K562 (cell line): ENCODE results near the gene KMO. TPM values are rescaled to one million over a fixed set of nuclear protein-coding genes. Genes with fewer than 3 reads are reported as not detected.

Experiments used
- ARNT ChIP-seq, 2 experiments: fragments of 450-650 bp; IDR thresholded peaks; 2 replicates each; pipeline ENCODE4 v1.6.1; 2016; ENCODE audit warnings: mild to moderate bottlenecking in 1 of 2
- C11orf30 ChIP-seq: fragments of 450-650 bp; IDR thresholded peaks from 2 replicates; pipeline ENCODE4 v1.6.1; 2016; ENCODE audit warnings: low read depth, mild to moderate bottlenecking
- CBFA2T3 ChIP-seq: fragments of 450-650 bp; IDR thresholded peaks from 2 replicates; pipeline ENCODE4 v1.6.1; 2017
- CHCHD3 ChIP-seq: fragments of 250-450 bp; sonication (Bioruptor Pico); IDR thresholded peaks from 2 replicates; pipeline ENCODE4 v2.1.2; 2022; ENCODE audit warnings: mild to moderate bottlenecking
- DDX20 ChIP-seq: fragments of 450-650 bp; IDR thresholded peaks from 2 replicates; pipeline ENCODE4 v1.6.1; 2016; ENCODE audit warnings: missing genetic modification characterization, low read depth, mild to moderate bottlenecking, missing compliant biosample characterization, moderate library complexity
- ETV1 ChIP-seq: fragments of 450-650 bp; conservative IDR thresholded peaks from 2 replicates; pipeline ENCODE4 v1.6.1; 2016; ENCODE audit warnings: missing genetic modification characterization, control low read depth, low read depth, missing compliant biosample characterization
- ILK ChIP-seq: fragments of 450-650 bp; IDR thresholded peaks from 2 replicates; pipeline ENCODE4 v1.6.1; 2016; ENCODE audit warnings: missing genetic modification characterization, low read depth, mild to moderate bottlenecking, missing compliant biosample characterization, moderate library complexity, borderline replicate concordance
- KDM1A ChIP-seq, 2 experiments: fragments of 450-650 bp; IDR thresholded peaks; 2 replicates each; pipeline ENCODE4 v1.6.1; 2016; ENCODE audit warnings: mild to moderate bottlenecking in 2 of 2
- KHSRP ChIP-seq: fragments of 450-650 bp; IDR thresholded peaks from 2 replicates; pipeline ENCODE4 v1.6.1; 2017
- MTA2 ChIP-seq: fragments of 450-650 bp; IDR thresholded peaks from 2 replicates; pipeline ENCODE4 v1.6.1; 2016; ENCODE audit warnings: low read depth
- NBN ChIP-seq: fragments of 450-650 bp; IDR thresholded peaks from 2 replicates; pipeline ENCODE4 v1.6.1; 2016; ENCODE audit warnings: low read depth, mild to moderate bottlenecking
- NFE2L1 ChIP-seq: fragments of 450-650 bp; IDR thresholded peaks from 2 replicates; pipeline ENCODE4 v1.6.1; 2016; ENCODE audit warnings: missing genetic modification characterization, low read depth, mild to moderate bottlenecking, missing compliant biosample characterization, moderate library complexity, borderline replicate concordance
- POLR2AphosphoS5 ChIP-seq: IDR thresholded peaks from 2 replicates; pipeline ENCODE4 v1.6.1; 2011; ENCODE audit warnings: mild to moderate bottlenecking, low read depth, low read length, moderate library complexity; ENCODE audit not compliant: control insufficient read depth, insufficient read depth
- RBM25 ChIP-seq: fragments of 200-400 bp; formaldehyde crosslinking; IDR thresholded peaks from 2 replicates; pipeline ENCODE4 v1.6.1; 2018; ENCODE audit warnings: low read length, low read depth, moderate library complexity; ENCODE audit not compliant: severe bottlenecking
- SMARCC2 ChIP-seq: fragments of 450-650 bp; IDR thresholded peaks from 2 replicates; pipeline ENCODE4 v1.6.1; 2017; ENCODE audit warnings: antibody characterized with exemption, moderate library complexity, mild to moderate bottlenecking, low read depth
- SMARCE1 ChIP-seq: fragments of 450-650 bp; IDR thresholded peaks from 2 replicates; pipeline ENCODE4 v1.7.1; 2016; ENCODE audit warnings: mild to moderate bottlenecking
- SP2 ChIP-seq: IDR thresholded peaks from 2 replicates; pipeline ENCODE4 v1.6.1; 2011; ENCODE audit warnings: mild to moderate bottlenecking, low read depth, low read length, moderate library complexity; ENCODE audit not compliant: poor library complexity, severe bottlenecking; ENCODE audit errors: extremely low read depth
- STAT5A ChIP-seq: IDR thresholded peaks from 2 replicates; pipeline ENCODE4 v1.6.1; 2012; ENCODE audit warnings: low read length, inconsistent platforms, borderline replicate concordance
- TAL1 ChIP-seq: fragments of 450-650 bp; IDR thresholded peaks from 2 replicates; pipeline ENCODE4 v1.6.1; 2016; ENCODE audit warnings: mild to moderate bottlenecking
- TCF3 ChIP-seq: sonication (generic); formaldehyde crosslinking; IDR thresholded peaks from 2 replicates; pipeline ENCODE4 v1.4.0; 2020; ENCODE audit warnings: mild to moderate bottlenecking, missing genetic modification reagents
- TEAD4 ChIP-seq, 2 experiments: sonication (generic) in 1 of 2; formaldehyde crosslinking in 1 of 2; IDR thresholded peaks; 2 replicates each; pipeline versions ENCODE4 v1.6.1 to v1.8.0; 2012 to 2022; ENCODE audit warnings: borderline replicate concordance in 1 of 2, inconsistent platforms in 1 of 2, low read length in 1 of 2, mild to moderate bottlenecking in 1 of 2, missing genetic modification reagents in 1 of 2
- TRIM24 ChIP-seq, 2 experiments: fragments of 450-650 bp; IDR thresholded peaks; 2 replicates each; pipeline ENCODE4 v1.6.1; 2016
- ZNF316 ChIP-seq: fragments of 450-650 bp; IDR thresholded peaks from 2 replicates; pipeline ENCODE4 v1.6.1; 2016
- ZNF75A ChIP-seq: fragments of 450-650 bp; formaldehyde crosslinking; IDR thresholded peaks from 2 replicates; pipeline ENCODE4 v1.4.0; 2020; ENCODE audit warnings: mild to moderate bottlenecking
- polyA plus RNA-seq, 8 experiments: library from polyadenylated mRNA; depleted of rRNA in 4 of 8; stranded (reverse) in 5 of 8; unstranded in 3 of 8; fragments of >200 nt; fragmentation: Nextera tagmentation in 2 of 8; fragmentation: Illumina TruSeq in 1 of 8; extraction: Ambion mirVana in 2 of 8; extraction: Trizol in 1 of 8; gene quantifications; 2 replicates each; pipeline versions ENCODE4 v1.2.1 to v1.2.3, GENCODE V29; 2011 to 2014; ENCODE audit warnings: inconsistent platforms in 1 of 8, missing spikeins in 1 of 8
- total RNA-seq, 7 experiments: library from RNA; depleted of rRNA in 6 of 7; stranded (reverse); fragments of >200 nt in 6 of 7; fragmentation: Illumina TruSeq in 2 of 7; extraction: Trizol in 2 of 7; gene quantifications; 2 replicates each; pipeline versions ENCODE4 v1.2.1 to v1.2.3, GENCODE V29; 2011 to 2021; ENCODE audit warnings: low replicate concordance in 1 of 7
- TF ChIP-seq, protein P1 (sequence below): fragments of 450-650 bp; formaldehyde crosslinking; IDR thresholded peaks from 2 replicates; pipeline ENCODE4 v1.4.0; 2020; ENCODE audit warnings: mild to moderate bottlenecking, moderate library complexity
- TF ChIP-seq, protein P2 (sequence below): fragments of 250-450 bp; sonication (Bioruptor Pico); IDR thresholded peaks from 2 replicates; pipeline ENCODE4 v1.4.0; 2020; ENCODE audit warnings: mild to moderate bottlenecking, moderate library complexity
- TF ChIP-seq, protein P3 (sequence below): fragments of 450-650 bp; IDR thresholded peaks from 2 replicates; pipeline ENCODE4 v1.6.1; 2016

KMO gene
- total and polyA plus RNA-seq, 9 of the 15 experiments (the other 6 are each of a cell fraction or from before 2014, with no cell fraction given), result 0.01 to 0.11 (median 0.01) TPM; not detected in 6

DNA sequence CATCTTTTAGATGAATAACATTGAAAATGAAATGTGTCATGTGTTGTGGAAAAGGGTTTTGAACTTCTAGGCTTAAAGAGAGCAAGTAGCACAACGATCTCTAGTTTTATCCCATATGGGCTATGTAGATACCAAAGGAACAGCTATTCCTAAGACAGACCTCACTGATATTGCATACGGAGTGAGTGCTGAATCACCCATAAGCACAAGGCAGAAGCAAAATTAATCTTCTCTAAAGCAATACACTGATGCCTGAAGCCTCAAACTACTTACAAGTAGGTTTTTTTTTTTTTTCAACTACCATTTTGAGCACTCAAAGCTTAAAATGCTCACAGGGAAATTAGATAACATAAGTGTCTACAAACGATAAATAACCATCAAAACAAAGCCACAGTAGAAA lies 5.0 kb upstream of the KMO start (continued):
- TF ChIP-seq, protein P1, sequence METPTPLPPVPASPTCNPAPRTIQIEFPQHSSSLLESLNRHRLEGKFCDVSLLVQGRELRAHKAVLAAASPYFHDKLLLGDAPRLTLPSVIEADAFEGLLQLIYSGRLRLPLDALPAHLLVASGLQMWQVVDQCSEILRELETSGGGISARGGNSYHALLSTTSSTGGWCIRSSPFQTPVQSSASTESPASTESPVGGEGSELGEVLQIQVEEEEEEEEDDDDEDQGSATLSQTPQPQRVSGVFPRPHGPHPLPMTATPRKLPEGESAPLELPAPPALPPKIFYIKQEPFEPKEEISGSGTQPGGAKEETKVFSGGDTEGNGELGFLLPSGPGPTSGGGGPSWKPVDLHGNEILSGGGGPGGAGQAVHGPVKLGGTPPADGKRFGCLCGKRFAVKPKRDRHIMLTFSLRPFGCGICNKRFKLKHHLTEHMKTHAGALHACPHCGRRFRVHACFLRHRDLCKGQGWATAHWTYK (CRISPR knock-in tag), result no peak
- peak; percentile 82 for TF ChIP-seq TEAD4 (IDR thresholded peaks at IDR 0.05; ENCODE audit: low read length)
- no peak for TF ChIP-seq TEAD4 (CRISPR knock-in tag; IDR thresholded peaks at IDR 0.05; ENCODE audit: borderline replicate concordance)
- 0 out of 2 replicates have a peak, but pooled peaks have one; percentile 43 for TF ChIP-seq POLR2AphosphoS5
- TF ChIP-seq NFE2L1, result no peak
- peak; percentile 65 for TF ChIP-seq STAT5A
- no peak for TF ChIP-seq ILK
- TF ChIP-seq SMARCE1, result peak; percentile 67; the same call in 1 of the 2 replicates
- peak in 1 of 2 experiments; percentile 50; a peak in 1 of 4 replicates for TF ChIP-seq ARNT (IDR thresholded peaks at IDR 0.05)
- TF ChIP-seq CHCHD3 (CRISPR knock-in tag), result no peak
- no peak for TF ChIP-seq RBM25
- TF ChIP-seq DDX20, result no peak
- no peak for TF ChIP-seq ETV1 (tag)
- TF ChIP-seq, protein P2, sequence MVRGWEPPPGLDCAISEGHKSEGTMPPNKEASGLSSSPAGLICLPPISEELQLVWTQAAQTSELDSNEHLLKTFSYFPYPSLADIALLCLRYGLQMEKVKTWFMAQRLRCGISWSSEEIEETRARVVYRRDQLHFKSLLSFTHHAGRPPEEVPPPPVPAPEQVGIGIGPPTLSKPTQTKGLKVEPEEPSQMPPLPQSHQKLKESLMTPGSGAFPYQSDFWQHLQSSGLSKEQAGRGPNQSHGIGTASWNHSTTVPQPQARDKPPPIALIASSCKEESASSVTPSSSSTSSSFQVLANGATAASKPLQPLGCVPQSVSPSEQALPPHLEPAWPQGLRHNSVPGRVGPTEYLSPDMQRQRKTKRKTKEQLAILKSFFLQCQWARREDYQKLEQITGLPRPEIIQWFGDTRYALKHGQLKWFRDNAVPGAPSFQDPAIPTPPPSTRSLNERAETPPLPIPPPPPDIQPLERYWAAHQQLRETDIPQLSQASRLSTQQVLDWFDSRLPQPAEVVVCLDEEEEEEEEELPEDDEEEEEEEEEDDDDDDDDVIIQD (CRISPR knock-in tag), result no peak
- TF ChIP-seq C11orf30, result peak; percentile 81
- TF ChIP-seq TAL1, result peak; percentile 79
- TF ChIP-seq, protein P3, sequence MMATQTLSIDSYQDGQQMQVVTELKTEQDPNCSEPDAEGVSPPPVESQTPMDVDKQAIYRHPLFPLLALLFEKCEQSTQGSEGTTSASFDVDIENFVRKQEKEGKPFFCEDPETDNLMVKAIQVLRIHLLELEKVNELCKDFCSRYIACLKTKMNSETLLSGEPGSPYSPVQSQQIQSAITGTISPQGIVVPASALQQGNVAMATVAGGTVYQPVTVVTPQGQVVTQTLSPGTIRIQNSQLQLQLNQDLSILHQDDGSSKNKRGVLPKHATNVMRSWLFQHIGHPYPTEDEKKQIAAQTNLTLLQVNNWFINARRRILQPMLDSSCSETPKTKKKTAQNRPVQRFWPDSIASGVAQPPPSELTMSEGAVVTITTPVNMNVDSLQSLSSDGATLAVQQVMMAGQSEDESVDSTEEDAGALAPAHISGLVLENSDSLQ, result peak; percentile 24; the same call in 1 of the 2 replicates
- peak; percentile 48; the same call in 1 of the 2 replicates for TF ChIP-seq SMARCC2
- TF ChIP-seq MTA2, result peak; percentile 50; the same call in 1 of the 2 replicates
- peak; percentile 81 for TF ChIP-seq TCF3
- no peak for TF ChIP-seq ZNF75A (CRISPR knock-in tag)
- peak; percentile 23 to 63; a peak in 3 of 4 replicates for TF ChIP-seq TRIM24 (IDR thresholded peaks at IDR 0.05)
- TF ChIP-seq KDM1A (IDR thresholded peaks at IDR 0.05), result peak in 1 of 2 experiments; percentile 40; a peak in 1 of 4 replicates
- no peak for TF ChIP-seq SP2
- TF ChIP-seq NBN, result 0 out of 2 replicates have a peak, but pooled peaks have one; percentile 35
- TF ChIP-seq KHSRP, result no peak
- TF ChIP-seq CBFA2T3, result peak; percentile 87
- peak; percentile 85 for TF ChIP-seq ZNF316
